HEK293T (cell line): ENCODE measurements around the gene ESAM.

ENCODE experiments used
- CTCF ChIA-PET: fragments of 350-600 bp; formaldehyde crosslinking; extraction: SDS; loops from one replicate; lab custom pipeline; 2021; ENCODE audit warnings: antibody characterized with exemption, inconsistent platforms; lab: Yijun Ruan, JAX
- POLR2A ChIA-PET: fragments of 350-600 bp; formaldehyde crosslinking; extraction: SDS; loops from one replicate; lab custom pipeline; 2020; ENCODE audit warnings: antibody characterized with exemption, inconsistent platforms; lab: Yijun Ruan, JAX
- DNase-seq: peaks from one replicate; pipeline ENCODE4 v3.0.0; 2012; ENCODE audit warnings: mixed read lengths; ENCODE audit errors: extremely low spot score
- ARNT ChIP-seq: fragments of 450-650 bp; IDR thresholded peaks from 2 replicates; pipeline ENCODE4 v1.6.1; 2017; ENCODE audit warnings: mild to moderate bottlenecking
- BHLHE40 ChIP-seq: fragments of 450-650 bp; IDR thresholded peaks from 2 replicates; pipeline ENCODE4 v1.6.1; 2016; ENCODE audit warnings: mild to moderate bottlenecking, moderate library complexity, borderline replicate concordance
- CTBP1 ChIP-seq: fragments of 450-650 bp; IDR thresholded peaks from 2 replicates; pipeline ENCODE4 v1.6.1; 2016; ENCODE audit warnings: borderline replicate concordance
- ELF4 ChIP-seq: fragments of 450-650 bp; IDR thresholded peaks from 2 replicates; pipeline ENCODE4 v1.6.1; 2017; ENCODE audit warnings: antibody characterized with exemption
- FOXA1 ChIP-seq: fragments of 450-650 bp; IDR thresholded peaks from 2 replicates; pipeline ENCODE4 v1.6.1; 2016; ENCODE audit warnings: mild to moderate bottlenecking
- FOXK2 ChIP-seq: fragments of 450-650 bp; IDR thresholded peaks from 2 replicates; pipeline ENCODE4 v1.6.1; 2016; ENCODE audit warnings: mild to moderate bottlenecking
- FOXM1 ChIP-seq: fragments of 450-650 bp; IDR thresholded peaks from 2 replicates; pipeline ENCODE4 v1.6.1; 2017; ENCODE audit warnings: mild to moderate bottlenecking, borderline replicate concordance
- HDGF ChIP-seq: fragments of 450-650 bp; IDR thresholded peaks from 2 replicates; pipeline ENCODE4 v1.6.1; 2017; ENCODE audit warnings: antibody characterized with exemption, borderline replicate concordance
- L3MBTL2 ChIP-seq: fragments of 450-650 bp; conservative IDR thresholded peaks from 2 replicates; pipeline ENCODE4 v1.6.1; 2016; ENCODE audit warnings: mild to moderate bottlenecking
- LEF1 ChIP-seq: fragments of 450-650 bp; IDR thresholded peaks from 2 replicates; pipeline ENCODE4 v1.6.1; 2017; ENCODE audit warnings: mild to moderate bottlenecking, borderline replicate concordance
- NFRKB ChIP-seq: fragments of 450-650 bp; IDR thresholded peaks from 2 replicates; pipeline ENCODE4 v1.6.1; 2016; ENCODE audit warnings: mild to moderate bottlenecking, moderate library complexity
- SP1 ChIP-seq: fragments of 450-650 bp; IDR thresholded peaks from 2 replicates; pipeline ENCODE4 v1.6.1; 2017
- SUZ12 ChIP-seq: fragments of 450-650 bp; IDR thresholded peaks from 2 replicates; pipeline ENCODE4 v1.6.1; 2016; ENCODE audit warnings: mild to moderate bottlenecking
- TARDBP ChIP-seq: fragments of 450-650 bp; IDR thresholded peaks from 2 replicates; pipeline ENCODE4 v1.6.1; 2016
- ZNF384 ChIP-seq: fragments of 450-650 bp; IDR thresholded peaks from 2 replicates; pipeline ENCODE4 v1.6.1; 2016
- TF ChIP-seq, protein P1 (sequence below): fragments of 450-650 bp; IDR thresholded peaks from 2 replicates; pipeline ENCODE4 v1.6.1; 2016

The ESAM gene

DNA sequence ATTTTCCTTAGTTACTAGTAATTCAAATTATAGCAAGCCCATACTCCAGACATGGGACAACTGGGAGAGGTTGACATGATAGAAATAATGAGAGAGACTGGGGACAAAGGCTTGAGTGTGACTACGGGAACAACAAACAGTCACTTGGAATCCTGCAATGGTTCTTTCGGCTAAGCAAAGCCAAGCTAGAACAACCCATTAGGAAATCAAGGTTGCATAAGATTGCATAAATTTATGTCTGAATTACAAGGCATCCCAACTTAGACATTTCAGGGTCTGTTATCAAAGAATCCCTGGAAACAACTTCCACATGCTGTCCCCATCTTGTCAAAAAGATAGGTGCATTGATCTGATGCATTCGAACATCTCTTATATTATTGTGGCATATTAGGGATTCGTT is 32.5 kb downstream of the ESAM start:
- POLR2A ChIA-PET = no interaction called here
- TF ChIP-seq TARDBP = no peak
- TF ChIP-seq LEF1 = no peak
- no peak for TF ChIP-seq ZNF384
- TF ChIP-seq L3MBTL2 = no peak
- no peak for TF ChIP-seq BHLHE40
- TF ChIP-seq CTBP1 = no peak
- CTCF ChIA-PET = no interaction called here
- DNase-seq = no peak

DNA sequence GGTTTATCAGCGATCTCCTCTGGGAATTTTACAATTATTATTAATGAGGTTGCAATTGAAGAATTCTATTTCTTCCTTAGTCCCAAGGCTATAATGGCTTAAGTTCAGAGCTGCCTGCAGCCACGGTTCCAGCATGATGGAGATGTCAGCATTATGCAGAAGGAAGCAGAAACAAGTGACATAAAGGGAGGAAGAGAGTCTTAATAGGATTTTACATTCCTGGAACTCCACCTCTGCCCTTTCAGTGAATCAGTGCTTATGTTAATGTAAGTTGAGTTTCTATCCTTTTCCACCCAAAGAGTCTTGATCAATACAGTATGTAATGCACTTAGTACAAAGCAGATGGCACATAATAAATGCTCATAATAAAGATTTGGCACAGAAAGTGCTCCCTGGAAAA is 34.0 kb downstream of the ESAM start:
- TF ChIP-seq, protein P1, sequence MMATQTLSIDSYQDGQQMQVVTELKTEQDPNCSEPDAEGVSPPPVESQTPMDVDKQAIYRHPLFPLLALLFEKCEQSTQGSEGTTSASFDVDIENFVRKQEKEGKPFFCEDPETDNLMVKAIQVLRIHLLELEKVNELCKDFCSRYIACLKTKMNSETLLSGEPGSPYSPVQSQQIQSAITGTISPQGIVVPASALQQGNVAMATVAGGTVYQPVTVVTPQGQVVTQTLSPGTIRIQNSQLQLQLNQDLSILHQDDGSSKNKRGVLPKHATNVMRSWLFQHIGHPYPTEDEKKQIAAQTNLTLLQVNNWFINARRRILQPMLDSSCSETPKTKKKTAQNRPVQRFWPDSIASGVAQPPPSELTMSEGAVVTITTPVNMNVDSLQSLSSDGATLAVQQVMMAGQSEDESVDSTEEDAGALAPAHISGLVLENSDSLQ = no peak
- TF ChIP-seq SP1 = no peak
- TF ChIP-seq L3MBTL2 = no peak
- TF ChIP-seq LEF1 = no peak
- no peak for TF ChIP-seq CTBP1
- TF ChIP-seq SUZ12 = no peak
- no peak for TF ChIP-seq ELF4
- no peak for TF ChIP-seq BHLHE40
- no peak for TF ChIP-seq FOXK2
- no peak for TF ChIP-seq HDGF
- TF ChIP-seq ZNF384 = no peak
- no peak for TF ChIP-seq FOXA1
- TF ChIP-seq TARDBP = no peak
- TF ChIP-seq FOXM1 = no peak
- TF ChIP-seq NFRKB = no peak
- no peak for TF ChIP-seq ARNT
- no peak for DNase-seq
- ChIA-PET POLR2A (interaction anchor here (1.6 kb wide), 1 partner anchor 148 kb away, joined by 3 read pairs; no protein-coding TSS in a partner anchor), CTCF (no interaction called here)

GRCh38 chr11:124727474-124727873 is 34.6 kb downstream of the ESAM start:
- no peak for DNase-seq
- POLR2A ChIA-PET = interaction anchor here (1.6 kb wide), 1 partner anchor 149 kb away, joined by 3 read pairs; no protein-coding TSS in a partner anchor
- CTCF ChIA-PET = no interaction called here
- TF ChIP-seq HDGF = no peak
- TF ChIP-seq, protein P1 = no peak
- no peak for TF ChIP-seq SUZ12
- no peak for TF ChIP-seq FOXK2
- no peak for TF ChIP-seq FOXA1
- no peak for TF ChIP-seq BHLHE40
- no peak for TF ChIP-seq L3MBTL2
- no peak for TF ChIP-seq NFRKB
- TF ChIP-seq ZNF384 = no peak
- no peak for TF ChIP-seq LEF1
- TF ChIP-seq ARNT = no peak
- TF ChIP-seq SP1 = no peak
- no peak for TF ChIP-seq FOXM1

GRCh38 chr11:124725719-124726105 is 36.4 kb downstream of the ESAM start:
- no peak for DNase-seq
- no peak for TF ChIP-seq LEF1
- CTCF ChIA-PET = no interaction called here
- POLR2A ChIA-PET = no interaction called here

GRCh38 chr11:124724979-124725718 is 36.9 kb downstream of the ESAM start:
- CTCF ChIA-PET = interaction anchor here (1.1 kb wide), 1 partner anchor 16 kb away, joined by 3 read pairs; no protein-coding TSS in a partner anchor
- TF ChIP-seq L3MBTL2 (no peak), HDGF (no peak), CTBP1 (no peak), FOXM1 (no peak), SUZ12 (no peak), TARDBP (no peak)
- POLR2A ChIA-PET = no interaction called here
- no peak for DNase-seq

DNA sequence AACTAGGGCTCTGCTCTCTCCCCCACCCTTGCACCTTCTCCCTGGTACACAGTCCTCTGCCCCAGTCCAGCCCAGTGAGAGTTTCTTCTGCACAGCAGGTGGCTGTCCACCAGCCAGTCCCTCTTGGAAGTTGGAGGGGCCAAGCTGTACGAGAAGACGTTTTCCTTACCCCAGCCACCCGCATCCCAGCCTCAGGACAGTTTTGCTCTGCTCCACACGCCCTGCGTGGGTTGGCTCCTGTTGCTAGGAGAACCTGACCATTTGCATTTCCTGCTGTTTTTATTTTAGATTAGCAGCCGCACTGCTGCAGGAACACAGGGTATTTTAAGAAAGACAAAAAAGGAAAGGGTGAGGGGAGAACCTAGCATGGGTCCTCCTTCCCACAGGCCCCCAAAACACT is 39.9 kb downstream of the ESAM start:
- POLR2A ChIA-PET = no interaction called here
- TF ChIP-seq SP1 (no peak), FOXM1 (no peak), ARNT (no peak), HDGF (no peak), TARDBP (no peak), LEF1 (no peak), BHLHE40 (no peak), FOXK2 (no peak), NFRKB (no peak), CTBP1 (no peak)
- TF ChIP-seq, protein P1 = no peak
- no peak for DNase-seq
- CTCF ChIA-PET = no interaction called here
